Heart left ventricle (tissue), 13 donors: ENCODE data around the gene MPP3.

Experiments used
- POLR2A ChIP-seq, 2 donors: fragments of 450-650 bp; IDR thresholded peaks; one replicate each; pipeline ENCODE4 v1.6.1; 2017; ENCODE audit warnings: antibody characterized with exemption in 2 of 2, mild to moderate bottlenecking in 2 of 2, moderate library complexity in 2 of 2
- TF ChIP-seq, protein P1 (sequence below), 12 donors: fragments of 200-600 bp; sonication (generic) in 4 of 12; IDR thresholded peaks; one replicate each; pipeline versions ENCODE4 v1.5.0 to v1.8.0; 2018 to 2022; ENCODE audit warnings: antibody characterized with exemption in 12 of 12, mild to moderate bottlenecking in 5 of 12
- donor health status: ischemic (EF 13 %, LVEDD 7.1; RV severe dilation, severe dysfunction).
- donor health status: DM: no; HTN: yes; CAD: no.
- donor health status: DM: no; HTN: no; CAD: no.
- donor health status: ischemic (EF 25% LVEDD 6.9; RV normal size, moderate dysfunction).
- donor health status: ischemic (EF 25% LVEDD 5.7; RV mildly dilated, moderate dysfunction).
- donor health status: ischemic (EF 35%, LVEDD 5.7; RV mildly dilated, moderate dysfunction).
- donor health status: nonischemic (EF 11% LVEDD 7.7; RV severe dilation, severe dysfunction).
- donor health status: DM: yes; HTN: yes; CAD: no.
- donor health status: PGD.
- donor health status: ischemic (EF 29% LVEDD 5.4; RV normal size, mild dysfunction).
- donor health status: nonischemic (EF 23%, LVEDD 6.1; RV moderate dilation, normal function).

DNA sequence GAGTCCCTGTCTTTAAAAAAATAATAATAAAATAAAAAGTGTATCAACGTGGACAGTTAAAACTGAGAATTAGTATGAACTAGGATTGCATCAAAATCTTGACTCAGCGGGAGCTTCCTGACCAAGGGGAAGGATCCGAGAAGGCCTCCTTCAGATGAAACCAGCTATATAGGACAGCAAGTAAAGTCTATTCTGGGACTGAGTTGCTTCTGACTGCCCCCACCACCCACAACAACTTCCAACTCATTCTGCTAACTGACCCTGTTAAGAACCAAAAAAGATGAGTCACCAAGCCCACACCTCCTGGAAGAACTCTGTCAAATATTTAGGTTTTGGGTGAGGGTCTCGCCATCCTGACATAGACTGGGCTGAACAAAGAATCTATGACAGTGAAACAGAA, 24.9 kb downstream of the MPP3 start:
- TF ChIP-seq, protein P1, sequence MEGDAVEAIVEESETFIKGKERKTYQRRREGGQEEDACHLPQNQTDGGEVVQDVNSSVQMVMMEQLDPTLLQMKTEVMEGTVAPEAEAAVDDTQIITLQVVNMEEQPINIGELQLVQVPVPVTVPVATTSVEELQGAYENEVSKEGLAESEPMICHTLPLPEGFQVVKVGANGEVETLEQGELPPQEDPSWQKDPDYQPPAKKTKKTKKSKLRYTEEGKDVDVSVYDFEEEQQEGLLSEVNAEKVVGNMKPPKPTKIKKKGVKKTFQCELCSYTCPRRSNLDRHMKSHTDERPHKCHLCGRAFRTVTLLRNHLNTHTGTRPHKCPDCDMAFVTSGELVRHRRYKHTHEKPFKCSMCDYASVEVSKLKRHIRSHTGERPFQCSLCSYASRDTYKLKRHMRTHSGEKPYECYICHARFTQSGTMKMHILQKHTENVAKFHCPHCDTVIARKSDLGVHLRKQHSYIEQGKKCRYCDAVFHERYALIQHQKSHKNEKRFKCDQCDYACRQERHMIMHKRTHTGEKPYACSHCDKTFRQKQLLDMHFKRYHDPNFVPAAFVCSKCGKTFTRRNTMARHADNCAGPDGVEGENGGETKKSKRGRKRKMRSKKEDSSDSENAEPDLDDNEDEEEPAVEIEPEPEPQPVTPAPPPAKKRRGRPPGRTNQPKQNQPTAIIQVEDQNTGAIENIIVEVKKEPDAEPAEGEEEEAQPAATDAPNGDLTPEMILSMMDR (IDR thresholded peaks at IDR 0.05): no peak
- no peak for TF ChIP-seq POLR2A (IDR thresholded peaks at IDR 0.05)
